IMR-90 (cell line): Measurements from ENCODE around the gene ZNF521. TPM values are rescaled to one million over a fixed set of nuclear protein-coding genes. Genes with fewer than 3 reads are reported as not detected.

Experiments used
- ATAC-seq: fragments of 200-7000 bp; cut with Tn5 transposase; 2 replicates; pipeline ENCODE4 v1.9.1; 2020; ENCODE audit warnings: low read depth, mild to moderate bottlenecking, moderate library complexity
- BruUV-seq: library from RNA; stranded (reverse); fragments of 400-500 nt; replicated peaks from 2 replicates; lab custom pipeline; 2021; lab: Mats Ljungman, UMichigan
- CTCF ChIA-PET: fragments of 300-600 bp; formaldehyde crosslinking; extraction: SDS; loops from one replicate; lab custom pipeline; 2021; ENCODE audit warnings: antibody characterized with exemption; lab: Yijun Ruan, JAX
- POLR2A ChIA-PET: fragments of 300-600 bp; sonication (Branson Sonifier 250); formaldehyde crosslinking; loops from one replicate; lab custom pipeline; 2022; ENCODE audit warnings: antibody characterized with exemption; ENCODE audit not compliant: unreplicated experiment; lab: Charles Lee
- DNase-seq: peaks from one replicate; pipeline ENCODE4 v3.0.0; 2013
- H2AFZ ChIP-seq: replicated peaks from 2 replicates; pipeline ENCODE3; 2013; ENCODE audit warnings: low read length, mild to moderate bottlenecking; ENCODE audit not compliant: poor library complexity
- H2AK5ac ChIP-seq: 2 replicates; pipeline ENCODE4 v1.6.1; 2013; ENCODE audit warnings: low read depth, low read length, inconsistent platforms
- H2AK9ac ChIP-seq: replicated peaks from 2 replicates; pipeline ENCODE3; 2013; ENCODE audit warnings: mild to moderate bottlenecking, low read depth, low read length, moderate library complexity; ENCODE audit not compliant: poor library complexity
- H2BK120ac ChIP-seq: 2 replicates; pipeline ENCODE4 v1.6.1; 2013; ENCODE audit warnings: low read depth, low read length, inconsistent platforms
- H2BK15ac ChIP-seq: 3 replicates; pipeline ENCODE4 v1.6.1; 2013; ENCODE audit warnings: low read depth, low read length, inconsistent platforms
- H2BK20ac ChIP-seq: 2 replicates; pipeline ENCODE4 v1.6.1; 2013; ENCODE audit warnings: low read depth, mild to moderate bottlenecking, inconsistent platforms, low read length, moderate library complexity
- H2BK5ac ChIP-seq: 2 replicates; pipeline ENCODE4 v1.6.1; 2013; ENCODE audit warnings: mild to moderate bottlenecking, low read depth, low read length, inconsistent platforms; ENCODE audit not compliant: poor library complexity, severe bottlenecking
- H3K14ac ChIP-seq: replicated peaks from 2 replicates; pipeline ENCODE4 v1.6.1; 2013; ENCODE audit warnings: low read depth, low read length, inconsistent platforms
- H3K18ac ChIP-seq: 2 replicates; pipeline ENCODE4 v1.6.1; 2013; ENCODE audit warnings: low read depth, low read length, control low read depth
- H3K23ac ChIP-seq: 2 replicates; pipeline ENCODE4 v1.6.1; 2013; ENCODE audit warnings: low read depth, low read length, inconsistent platforms
- H3K27ac ChIP-seq: 2 replicates; pipeline ENCODE4 v1.5.1; 2013; ENCODE audit warnings: mild to moderate bottlenecking, control low read depth, low read length; ENCODE audit not compliant: insufficient read depth
- H3K27me3 ChIP-seq: 2 replicates; pipeline ENCODE4 v1.6.1; 2013; ENCODE audit warnings: low read length; ENCODE audit not compliant: control insufficient read depth, insufficient read depth
- H3K36me3 ChIP-seq: 2 replicates; pipeline ENCODE4 v1.6.1; 2013; ENCODE audit warnings: low read length, mixed read lengths; ENCODE audit not compliant: control insufficient read depth, insufficient read depth
- H3K4ac ChIP-seq: 2 replicates; pipeline ENCODE4 v1.6.1; 2013; ENCODE audit warnings: low read depth, low read length, inconsistent platforms
- H3K4me1 ChIP-seq: 2 replicates; pipeline ENCODE4 v1.6.1; 2013; ENCODE audit warnings: low read length, mixed read lengths; ENCODE audit not compliant: control insufficient read depth, insufficient read depth
- H3K4me2 ChIP-seq: 2 replicates; pipeline ENCODE4 v1.6.1; 2013; ENCODE audit warnings: low read depth, mild to moderate bottlenecking, control low read depth, low read length, moderate library complexity
- H3K4me3 ChIP-seq: 2 replicates; pipeline ENCODE4 v1.5.1; 2013; ENCODE audit warnings: low read depth, mild to moderate bottlenecking, control low read depth, low read length, moderate library complexity; ENCODE audit not compliant: insufficient read depth
- H3K56ac ChIP-seq: 2 replicates; pipeline ENCODE4 v1.6.1; 2013; ENCODE audit warnings: low read length, inconsistent platforms; ENCODE audit not compliant: insufficient read depth; ENCODE audit errors: extremely low read depth
- H3K79me1 ChIP-seq, 2 experiments: 2 replicates each; pipeline ENCODE4 v1.6.1; 2013; ENCODE audit warnings: low read length in 2 of 2, inconsistent platforms in 1 of 2, low read depth in 1 of 2
- H3K9ac ChIP-seq: 2 replicates; pipeline ENCODE4 v1.6.1; 2013; ENCODE audit warnings: low read depth, low read length, control low read depth
- H3K9me1 ChIP-seq: 2 replicates; pipeline ENCODE4 v1.6.1; 2013; ENCODE audit warnings: low read length, inconsistent platforms; ENCODE audit not compliant: insufficient read depth
- H3K9me3 ChIP-seq: 2 replicates; pipeline ENCODE4 v1.6.1; 2013; ENCODE audit warnings: low read length; ENCODE audit not compliant: control insufficient read depth, insufficient read depth
- H4K20me1 ChIP-seq: 2 replicates; pipeline ENCODE4 v1.6.1; 2013; ENCODE audit warnings: low read length, inconsistent platforms; ENCODE audit not compliant: insufficient read depth
- H4K5ac ChIP-seq: 2 replicates; pipeline ENCODE4 v1.6.1; 2013; ENCODE audit warnings: mild to moderate bottlenecking, low read depth, low read length, control low read depth
- H4K8ac ChIP-seq, 2 experiments: 2 replicates each; pipeline ENCODE4 v1.6.1; 2013; ENCODE audit warnings: low read depth in 2 of 2, low read length in 2 of 2, control low read depth in 1 of 2, inconsistent platforms in 1 of 2
- H4K91ac ChIP-seq: 2 replicates; pipeline ENCODE4 v1.6.1; 2013; ENCODE audit warnings: low read depth, low read length, inconsistent platforms; ENCODE audit not compliant: insufficient read depth
- BHLHE40 ChIP-seq: fragments of 150-350 bp; IDR thresholded peaks from 2 replicates; pipeline ENCODE4 v1.6.1; 2016; ENCODE audit warnings: mild to moderate bottlenecking, low read depth, low read length
- CEBPB ChIP-seq: IDR thresholded peaks from 2 replicates; pipeline ENCODE4 v1.6.1; 2012; ENCODE audit warnings: low read depth, low read length, improper control_type of control experiment
- CHD1 ChIP-seq: IDR thresholded peaks from 2 replicates; pipeline ENCODE4 v1.6.1; 2012; ENCODE audit warnings: low read depth, low read length, improper control_type of control experiment
- ELK1 ChIP-seq: fragments of 150-350 bp; IDR thresholded peaks from 2 replicates; pipeline ENCODE4 v1.6.1; 2016; ENCODE audit warnings: low read depth, mild to moderate bottlenecking, low read length, moderate library complexity, borderline replicate concordance
- FOS ChIP-seq: fragments of 150-350 bp; IDR thresholded peaks from 2 replicates; pipeline ENCODE4 v1.6.1; 2016; ENCODE audit warnings: low read depth, low read length
- MAFK ChIP-seq: IDR thresholded peaks from 2 replicates; pipeline ENCODE4 v1.6.1; 2012; ENCODE audit warnings: low read depth, low read length, improper control_type of control experiment
- MAZ ChIP-seq: IDR thresholded peaks from 2 replicates; pipeline ENCODE4 v1.6.1; 2012; ENCODE audit warnings: low read depth, mild to moderate bottlenecking, low read length, improper control_type of control experiment, moderate library complexity, borderline replicate concordance
- MXI1 ChIP-seq: IDR thresholded peaks from 2 replicates; pipeline ENCODE4 v1.6.1; 2012; ENCODE audit warnings: low read depth, mild to moderate bottlenecking, low read length, moderate library complexity, borderline replicate concordance
- NFE2L2 ChIP-seq: fragments of 150-350 bp; IDR thresholded peaks from 2 replicates; pipeline ENCODE4 v1.6.1; 2016; ENCODE audit warnings: low read depth, mild to moderate bottlenecking, low read length
- POLR2A ChIP-seq: IDR thresholded peaks from 2 replicates; pipeline ENCODE4 v1.6.1; 2012; ENCODE audit warnings: mild to moderate bottlenecking, low read depth, low read length
- RAD21 ChIP-seq: IDR thresholded peaks from 2 replicates; pipeline ENCODE4 v1.6.1; 2012; ENCODE audit warnings: low read length, improper control_type of control experiment
- RCOR1 ChIP-seq: IDR thresholded peaks from 2 replicates; pipeline ENCODE4 v1.6.1; 2012; ENCODE audit warnings: mild to moderate bottlenecking, low read length, improper control_type of control experiment; ENCODE audit not compliant: insufficient replicate concordance
- RFX5 ChIP-seq: IDR thresholded peaks from 2 replicates; pipeline ENCODE4 v1.8.0; 2012; ENCODE audit warnings: low read depth, mild to moderate bottlenecking, low read length, moderate library complexity
- SMC3 ChIP-seq: fragments of 150-350 bp; IDR thresholded peaks from 2 replicates; pipeline ENCODE4 v1.6.1; 2016; ENCODE audit warnings: low read depth, mild to moderate bottlenecking, antibody characterized with exemption, low read length, moderate library complexity
- WGBS, 2 experiments: methylation state at CpG; one replicate each; pipeline versions ENCODE4 v1.1.5 to v1.1.7; 2013; ENCODE audit warnings: missing lambda C conversion rate in 2 of 2; ENCODE audit not compliant: insufficient read length in 1 of 2; ENCODE audit errors: extremely low coverage in 2 of 2; 5-methylcytosine and 5-hydroxymethylcytosine counted together
- dilution Hi-C: fragments of 300-500 bp; cut with HindIII; formaldehyde crosslinking; loops from one replicate; pipeline ENCODE4 v1.14.3; 2018; ENCODE audit warnings: low sequenced_read_pairs; ENCODE audit not compliant: unreplicated experiment
- in situ Hi-C: fragments of 300-500 bp; cut with MboI; formaldehyde crosslinking; loops from 3 replicates; pipeline ENCODE4 v1.14.3; 2019; ENCODE audit warnings: low sequenced_read_pairs, inconsistent platforms, mixed read lengths
- intact Hi-C: fragments of 100-400 bp; cut with micrococcal nuclease; formaldehyde crosslinking; loops from 2 replicates; pipeline ENCODE4 v1.10.0; 2022
- polyA plus RNA-seq, 3 experiments: library from polyadenylated mRNA; depleted of rRNA; stranded (reverse); fragments of >200 nt; gene quantifications; 2 replicates each; pipeline ENCODE4 v1.2.3, GENCODE V29; 2012; ENCODE audit warnings: low replicate concordance in 1 of 3
- total RNA-seq: library from RNA; depleted of rRNA; stranded (reverse); fragments of >200 nt; gene quantifications from 2 replicates; pipeline ENCODE4 v1.2.3, GENCODE V29; 2012
- TF ChIP-seq, protein P1 (sequence below): conservative IDR thresholded peaks from 2 replicates; pipeline ENCODE4 v1.5.1; 2012; ENCODE audit warnings: mild to moderate bottlenecking, low read depth, low read length, improper control_type of control experiment
- TF ChIP-seq, protein P2 (sequence below): fragments of 150-350 bp; IDR thresholded peaks from 2 replicates; pipeline ENCODE4 v1.6.1; 2017; ENCODE audit warnings: mild to moderate bottlenecking, antibody characterized with exemption, low read length, low read depth

The ZNF521 gene
- total and polyA plus RNA-seq, 2 of the 4 experiments (the other 2 are of a cell fraction): 21.5 to 59.3 TPM

- Histone ChIP-seq H3K4me1 (peaks cover 9% of the 10 kb centered on the region), H4K8ac (no peak overlapping the region), H3K4ac (no peak overlapping the region), H4K5ac (no peak overlapping the region), H3K9ac (no peak overlapping the region), H2AK5ac (no peak overlapping the region), H3K56ac (no peak overlapping the region), H3K23ac (no peak overlapping the region), H3K9me3 (no peaks in the 10 kb centered on the region), H2BK15ac (no peak overlapping the region), H3K18ac (no peak overlapping the region), H4K91ac (no peak overlapping the region), H2AFZ (no peak overlapping the region), H3K27me3 (no peaks in the 10 kb centered on the region), H3K36me3 (no peaks in the 10 kb centered on the region), H2BK20ac (no peak overlapping the region), H2BK120ac (no peak overlapping the region), H3K14ac (no peak overlapping the region), H3K9me1 (no peaks in the 10 kb centered on the region; the same call in 1 of the 2 replicates), H2AK9ac (no peak overlapping the region), H4K20me1 (no peaks in the 10 kb centered on the region), H3K79me1 (peaks cover 0 to 7% of the 10 kb centered on the region in 2 experiments; a peak in 1 of 4 replicates), H3K4me2 (no peak overlapping the region), H2BK5ac (no peak overlapping the region), H3K4me3 (no peak overlapping the region), H3K27ac (no peak overlapping the region)
- POLR2A ChIA-PET: no interaction called here
- CTCF ChIA-PET: no interaction called here
- BruUV-seq: no TSS peak
- intact Hi-C loops (no loop called here), in situ Hi-C loops (no loop called here), dilution Hi-C loops (no loop called here)
- ATAC-seq: no peak
- WGBS, 2 experiments: no CpG with 5 or more reads among the region's 2 CpGs
- DNase-seq: no peak
- no peak for TF ChIP-seq FOS
- TF ChIP-seq, protein P1, sequence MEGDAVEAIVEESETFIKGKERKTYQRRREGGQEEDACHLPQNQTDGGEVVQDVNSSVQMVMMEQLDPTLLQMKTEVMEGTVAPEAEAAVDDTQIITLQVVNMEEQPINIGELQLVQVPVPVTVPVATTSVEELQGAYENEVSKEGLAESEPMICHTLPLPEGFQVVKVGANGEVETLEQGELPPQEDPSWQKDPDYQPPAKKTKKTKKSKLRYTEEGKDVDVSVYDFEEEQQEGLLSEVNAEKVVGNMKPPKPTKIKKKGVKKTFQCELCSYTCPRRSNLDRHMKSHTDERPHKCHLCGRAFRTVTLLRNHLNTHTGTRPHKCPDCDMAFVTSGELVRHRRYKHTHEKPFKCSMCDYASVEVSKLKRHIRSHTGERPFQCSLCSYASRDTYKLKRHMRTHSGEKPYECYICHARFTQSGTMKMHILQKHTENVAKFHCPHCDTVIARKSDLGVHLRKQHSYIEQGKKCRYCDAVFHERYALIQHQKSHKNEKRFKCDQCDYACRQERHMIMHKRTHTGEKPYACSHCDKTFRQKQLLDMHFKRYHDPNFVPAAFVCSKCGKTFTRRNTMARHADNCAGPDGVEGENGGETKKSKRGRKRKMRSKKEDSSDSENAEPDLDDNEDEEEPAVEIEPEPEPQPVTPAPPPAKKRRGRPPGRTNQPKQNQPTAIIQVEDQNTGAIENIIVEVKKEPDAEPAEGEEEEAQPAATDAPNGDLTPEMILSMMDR: no peak
- no peak for TF ChIP-seq MAZ
- no peak for TF ChIP-seq POLR2A
- no peak for TF ChIP-seq CEBPB
- TF ChIP-seq BHLHE40: no peak
- no peak for TF ChIP-seq CHD1
- TF ChIP-seq MAFK: no peak
- TF ChIP-seq MXI1: no peak
- TF ChIP-seq RFX5: no peak
- TF ChIP-seq RCOR1: no peak
- TF ChIP-seq, protein P2, sequence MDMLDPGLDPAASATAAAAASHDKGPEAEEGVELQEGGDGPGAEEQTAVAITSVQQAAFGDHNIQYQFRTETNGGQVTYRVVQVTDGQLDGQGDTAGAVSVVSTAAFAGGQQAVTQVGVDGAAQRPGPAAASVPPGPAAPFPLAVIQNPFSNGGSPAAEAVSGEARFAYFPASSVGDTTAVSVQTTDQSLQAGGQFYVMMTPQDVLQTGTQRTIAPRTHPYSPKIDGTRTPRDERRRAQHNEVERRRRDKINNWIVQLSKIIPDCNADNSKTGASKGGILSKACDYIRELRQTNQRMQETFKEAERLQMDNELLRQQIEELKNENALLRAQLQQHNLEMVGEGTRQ: no peak
- no peak for TF ChIP-seq NFE2L2
- TF ChIP-seq ELK1: no peak
- no peak for TF ChIP-seq RAD21
- no peak for TF ChIP-seq SMC3
Measured at GRCh38 chr18:25121442-25121841, 230.5 kb downstream of the ZNF521 start.
